ENCODE measurements around the gene RPL31. TPM values are rescaled to one million over a fixed set of nuclear protein-coding genes. Genes with fewer than 3 reads are reported as not detected.

RPL31 gene
- total RNA-seq (2011; cell fraction: chromatin; rRNA removed; ENCODE audit: low replicate concordance) = 260 and 346 TPM in 2 replicates
- total RNA-seq (2011; cell fraction: nucleolus; rRNA removed) = 356 and 362 TPM in 2 replicates
- total RNA-seq (2011; cell fraction: nucleoplasm; rRNA removed) = 460 and 749 TPM in 2 replicates
- total RNA-seq (2014; rRNA removed) (1,176 and 1,715 TPM in 2 replicates), total RNA-seq (2014; rRNA removed; fragmentation: Illumina TruSeq; extraction: Trizol) (3,190 and 3,481 TPM in 2 replicates), total RNA-seq (2015; rRNA removed; fragmentation: Illumina TruSeq; extraction: Trizol) (1,637 and 1,659 TPM in 2 replicates), total RNA-seq (2021) (1,478 and 1,507 TPM in 2 replicates), polyA plus RNA-seq (2011; rRNA removed) (2,782 and 3,117 TPM in 2 replicates), polyA plus RNA-seq (2014; fragmentation: Illumina TruSeq; extraction: Trizol) (1,578 and 1,802 TPM in 2 replicates), polyA plus RNA-seq (2014; fragmentation: Nextera tagmentation; extraction: Ambion mirVana) (1,000 to 10,000 TPM; 3,112 to 6,037 TPM), polyA plus RNA-seq (2014; rRNA removed) (2,526 and 2,997 TPM in 2 replicates), polyA minus RNA-seq (2011; rRNA and poly(A)+ RNA removed) (698 and 783 TPM in 2 replicates), Bru-seq, nascent RNA (percentile 99 among the genes with signal in this experiment), BruChase-seq, experiment 1, labeled RNA remaining after a 2-hour chase (percentile 97 among the genes with signal in this experiment), BruChase-seq, experiment 2, labeled RNA remaining after a 6-hour chase (percentile 96 among the genes with signal in this experiment)
- polyA plus RNA-seq (2011; cell fraction: cytosol; rRNA removed) = 995 and 1,514 TPM in 2 replicates
- polyA plus RNA-seq (2011; cell fraction: nucleus; rRNA removed) = 715 and 1,325 TPM in 2 replicates
- polyA plus RNA-seq (2012) = 4,257 and 4,957 TPM in 2 replicates
- 318 and 340 TPM in 2 replicates for polyA minus RNA-seq (2011; cell fraction: cytosol; rRNA and poly(A)+ RNA removed)
- 161 and 259 TPM in 2 replicates for polyA minus RNA-seq (2011; cell fraction: nucleus; rRNA and poly(A)+ RNA removed)
- long read RNA-seq, experiment 1, transcript RPL31-201 (5 exons, 1,865 nt) = major isoform, 701 of 1,997 reads
- long read RNA-seq, experiment 1, transcript RPL31-208 (4 exons, 825 nt) = minor isoform, 455 of 1,997 reads
- long read RNA-seq, experiment 1, transcript RPL31-205 (4 exons, 716 nt) = minor isoform, 16 of 1,997 reads
- long read RNA-seq, experiment 1, partial matches to known transcripts = 800 of 1,997 reads
- long read RNA-seq, experiment 1, other reads (novel, unspliced or antisense) = 19 of 1,997 reads
- long read RNA-seq, experiment 2, transcript RPL31-211 (3 exons, 357 nt) = minor isoform, 30 of 2,069 reads
- long read RNA-seq, experiment 2, transcript RPL31-201 (5 exons, 1,865 nt) = minor isoform, 292 of 2,069 reads
- long read RNA-seq, experiment 2, transcript RPL31-205 (4 exons, 716 nt) = minor isoform, 8 of 2,069 reads
- long read RNA-seq, experiment 2, transcript RPL31-208 (4 exons, 825 nt) = major isoform, 1,467 of 2,069 reads
- long read RNA-seq, experiment 2, partial matches to known transcripts = 208 of 2,069 reads
- long read RNA-seq, experiment 2, other reads (novel, unspliced or antisense) = 63 of 2,069 reads
- long read RNA-seq, experiment 3, transcript RPL31-201 (5 exons, 1,865 nt) = major isoform, 1,782 of 2,237 reads
- long read RNA-seq, experiment 3, transcript RPL31-208 (4 exons, 825 nt) = minor isoform, 347 of 2,237 reads
- long read RNA-seq, experiment 3, transcript RPL31-205 (4 exons, 716 nt) = minor isoform, 20 of 2,237 reads
- long read RNA-seq, experiment 3, partial matches to known transcripts = 25 of 2,237 reads
- long read RNA-seq, experiment 3, other reads (novel, unspliced or antisense) = 57 of 2,237 reads

GRCh38 chr2:101001691-101002561, at the start of gene RPL31:
Gene RPL31, plus strand, starts transcription at chr2:101002289. Its CDS starts 413 bp downstream, at chr2:101002702.
- WGBS (ENCODE audit: insufficient coverage, low coverage, missing lambda C conversion rate) = 14% methylated on average over 40 of the region's 59 CpGs
- no peaks in the 10 kb centered on the region for H3K9me1 ChIP-seq (ENCODE audit: control insufficient read depth, insufficient read depth, low read length)
- peaks cover 48% of the 10 kb centered on the region for H3K79me2 ChIP-seq (ENCODE audit: control insufficient read depth, insufficient read depth, low read length)
- peaks cover 45% of the 10 kb centered on the region for H3K36me3 ChIP-seq (ENCODE audit: control insufficient read depth, insufficient read depth, low read length)
- ChIA-PET CTCF (ENCODE audit: low intra/inter-chr PET ratio) (no interaction called here), POLR2A (interaction anchor here (0.5 to 2.5 kb wide), 37 partner anchors 10 to 711 kb away, joined by 3 to 17 read pairs (median 3); partner anchors contain the start of genes CNOT11 and RNF149)
- ATAC-seq = peak; percentile 94
- intact Hi-C loops (cut with micrococcal nuclease) = no loop called here
- H3K4me2 ChIP-seq (ENCODE audit: insufficient read depth, low read length) = peak within 1 kb of the TSS; percentile 94
- peaks cover 18% of the 10 kb centered on the region in 2 experiments; a peak in 4 of 5 replicates for H3K4me1 ChIP-seq (replicated peaks in 1 of 2; ENCODE audit: control insufficient read depth in 2 of 2, insufficient read depth in 2 of 2, low read length in 2 of 2)
- H3K4me3 ChIP-seq = peak within 1 kb of the TSS; percentile 86
- peaks cover 18% of the 10 kb centered on the region; the same call in 1 of the 2 replicates for H4K20me1 ChIP-seq (replicated peaks; ENCODE audit: control insufficient read depth, insufficient read depth, low read length)
- H3K27ac ChIP-seq (ENCODE audit: extremely low read depth, low read depth, low read length) = peak within 1 kb of the TSS; percentile 85
- peak; percentile 95 for FAIRE-seq
- peak within 1 kb of the TSS; percentile 97 for H2AFZ ChIP-seq (ENCODE audit: low read depth, low read length)
- H3K27me3 ChIP-seq (ENCODE audit: control insufficient read depth in 2 of 2, insufficient read depth in 2 of 2, low read length in 2 of 2) = peaks cover 3 to 7% of the 10 kb centered on the region in 2 experiments; a peak in 2 of 5 replicates
- in situ Hi-C loops (cut with MboI) = no loop called here
- peak; percentile 94 to 98 (median 96) for DNase-seq (ENCODE audit: extremely low read depth in 1 of 4, low spot score in 3 of 4)
- peak within 1 kb of the TSS; percentile 83 to 99 for H3K9ac ChIP-seq (ENCODE audit: insufficient read depth in 1 of 2, low read depth in 2 of 2, low read length in 2 of 2)
- no TSS peak for BruUV-seq (replicated peaks)
- H3K9me3 ChIP-seq (replicated peaks; ENCODE audit: control insufficient read depth, insufficient read depth, low read depth, low read length) = no peaks in the 10 kb centered on the region
- TF ChIP-seq CEBPG (CRISPR knock-in tag; IDR thresholded peaks at IDR 0.05) (peak; percentile 96), CEBPG (tag; conservative IDR thresholded peaks at IDR 0.05 in 1 of 2, IDR thresholded peaks at IDR 0.05 in 1 of 2) (peak; percentile 71 to 81), CREM (IDR thresholded peaks at IDR 0.05; ENCODE audit: low read depth) (peak; percentile 99), ZNF175 (CRISPR knock-in tag; IDR thresholded peaks at IDR 0.05; ENCODE audit: low read depth) (peak; percentile 82; the same call in 1 of the 2 replicates), SIN3B (IDR thresholded peaks at IDR 0.05; ENCODE audit: low read depth) (no peak; the same call in none of the 2 replicates)
- TF ChIP-seq, protein P1, sequence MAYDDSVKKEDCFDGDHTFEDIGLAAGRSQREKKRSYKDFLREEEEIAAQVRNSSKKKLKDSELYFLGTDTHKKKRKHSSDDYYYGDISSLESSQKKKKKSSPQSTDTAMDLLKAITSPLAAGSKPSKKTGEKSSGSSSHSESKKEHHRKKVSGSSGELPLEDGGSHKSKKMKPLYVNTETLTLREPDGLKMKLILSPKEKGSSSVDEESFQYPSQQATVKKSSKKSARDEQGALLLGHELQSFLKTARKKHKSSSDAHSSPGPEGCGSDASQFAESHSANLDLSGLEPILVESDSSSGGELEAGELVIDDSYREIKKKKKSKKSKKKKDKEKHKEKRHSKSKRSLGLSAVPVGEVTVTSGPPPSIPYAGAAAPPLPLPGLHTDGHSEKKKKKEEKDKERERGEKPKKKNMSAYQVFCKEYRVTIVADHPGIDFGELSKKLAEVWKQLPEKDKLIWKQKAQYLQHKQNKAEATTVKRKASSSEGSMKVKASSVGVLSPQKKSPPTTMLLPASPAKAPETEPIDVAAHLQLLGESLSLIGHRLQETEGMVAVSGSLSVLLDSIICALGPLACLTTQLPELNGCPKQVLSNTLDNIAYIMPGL (CRISPR knock-in tag; IDR thresholded peaks at IDR 0.05) = peak; percentile 99
